GM19372 (cell line): ENCODE data around the gene GMEB2.
"Not testable (repeated sequence)": the region's sequence is repeated elsewhere in the genome, so short reads cannot be mapped to it uniquely, and the experiment has no call there.

Experiments used
- ATAC-seq: cut with Tn5 transposase; IDR thresholded peaks from one replicate; pipeline ENCODE4 v1.9.1; 2021; ENCODE audit warnings: mild to moderate bottlenecking, low read depth, moderate library complexity; ENCODE audit not compliant: unreplicated experiment

The GMEB2 gene

GRCh38 chr20:63640686-63641085 lies 13.8 kb upstream of the GMEB2 start:
- ATAC-seq: not testable (repeated sequence)

- no peak for ATAC-seq
Measured at GRCh38 chr20:63640086-63640485, 13.2 kb upstream of the GMEB2 start.

GRCh38 chr20:63639093-63639975 lies 12.4 kb upstream of the GMEB2 start:
- no peak for ATAC-seq

- no peak for ATAC-seq
Measured at GRCh38 chr20:63636752-63637628, 10.1 kb upstream of the GMEB2 start.

- peak; percentile 64 for ATAC-seq
Measured at GRCh38 chr20:63635431-63636141, 8.7 kb upstream of the GMEB2 start.

- no peak for ATAC-seq
Measured at GRCh38 chr20:63633732-63634131, 6.8 kb upstream of the GMEB2 start.

- ATAC-seq: not testable (repeated sequence)
Measured at GRCh38 chr20:63631426-63631825, 4.5 kb upstream of the GMEB2 start.

- ATAC-seq: not testable (repeated sequence)
Measured at GRCh38 chr20:63630956-63631355, 4.1 kb upstream of the GMEB2 start.

- no peak for ATAC-seq
Measured at GRCh38 chr20:63628246-63628975, 1.5 kb upstream of the GMEB2 start.

GRCh38 chr20:63627751-63628245 lies 897 bp upstream of the GMEB2 start:
- ATAC-seq: no peak

GRCh38 chr20:63627129-63627750 lies 339 bp upstream of the GMEB2 start:
- ATAC-seq: peak; percentile 66

- no peak for ATAC-seq
Measured at GRCh38 chr20:63625771-63626423, 1.0 kb downstream of the GMEB2 start.

GRCh38 chr20:63624486-63624885 lies 2.4 kb downstream of the GMEB2 start:
- ATAC-seq: no peak

GRCh38 chr20:63622732-63623131 lies 4.2 kb downstream of the GMEB2 start:
- ATAC-seq: no peak

- no peak for ATAC-seq
Measured at GRCh38 chr20:63622096-63622495, 4.8 kb downstream of the GMEB2 start.

- ATAC-seq: no peak
Measured at GRCh38 chr20:63620991-63621390, 5.9 kb downstream of the GMEB2 start.

GRCh38 chr20:63619505-63619904 lies 7.4 kb downstream of the GMEB2 start:
- no peak for ATAC-seq

GRCh38 chr20:63619086-63619485 lies 7.8 kb downstream of the GMEB2 start:
- no peak for ATAC-seq
